Measurements from ENCODE around the gene RABGAP1L.
"Not testable (repeated sequence)": the region's sequence is repeated elsewhere in the genome, so short reads cannot be mapped to it uniquely, and the experiment has no call there.

The RABGAP1L gene

DNA sequence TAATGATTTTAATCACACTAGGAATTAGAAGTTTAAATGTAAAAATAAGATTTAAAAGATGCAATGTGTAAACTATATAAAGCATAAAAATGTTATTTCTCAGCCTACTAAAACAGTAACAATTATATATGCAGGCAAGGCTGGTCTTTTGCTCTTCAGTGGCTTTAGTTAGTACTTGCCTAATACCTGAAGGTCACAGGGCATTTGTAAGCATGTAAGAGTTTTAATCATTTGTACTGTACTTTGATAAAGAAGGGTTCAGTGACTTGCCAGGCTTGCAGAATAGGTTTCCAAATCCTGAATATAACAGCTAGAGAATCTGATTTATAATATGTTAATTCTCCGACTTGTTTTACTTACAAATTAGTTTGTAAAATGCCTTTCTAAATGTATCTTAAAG, 545.0 kb downstream of the RABGAP1L start:
- Histone ChIP-seq H3K27ac (ENCODE audit: low read depth, low read length) (no peak overlapping the region), H3K79me2 (ENCODE audit: insufficient read depth, low read length) (no peaks in the 10 kb centered on the region), H3K36me3 (ENCODE audit: low read length) (peaks cover 38% of the 10 kb centered on the region; the same call in 1 of the 2 replicates), H3K9me2 (replicated peaks; ENCODE audit: insufficient read depth, low read length) (no peaks in the 10 kb centered on the region), H3K4me3 (ENCODE audit: insufficient read depth, low read length, poor library complexity, severe bottlenecking) (no peak overlapping the region), H3K9me3 (ENCODE audit: insufficient read depth, low read length) (no peaks in the 10 kb centered on the region), H2AFZ (ENCODE audit: low read depth, low read length, severe bottlenecking) (no peak overlapping the region), H4K20me1 (ENCODE audit: low read depth, low read length) (no peaks in the 10 kb centered on the region), H3K27me3 (ENCODE audit: low read length) (no peaks in the 10 kb centered on the region), H3F3A (ENCODE audit: insufficient read depth) (no peaks in the 10 kb centered on the region), H3K4me2 (ENCODE audit: low read depth, low read length, poor library complexity, severe bottlenecking) (no peak overlapping the region), H3K9ac (ENCODE audit: low read length) (no peak overlapping the region)
- no peak for TF ChIP-seq EZH2phosphoT487 (conservative IDR thresholded peaks at IDR 0.05; ENCODE audit: low read length)
- TF ChIP-seq, protein P1, sequence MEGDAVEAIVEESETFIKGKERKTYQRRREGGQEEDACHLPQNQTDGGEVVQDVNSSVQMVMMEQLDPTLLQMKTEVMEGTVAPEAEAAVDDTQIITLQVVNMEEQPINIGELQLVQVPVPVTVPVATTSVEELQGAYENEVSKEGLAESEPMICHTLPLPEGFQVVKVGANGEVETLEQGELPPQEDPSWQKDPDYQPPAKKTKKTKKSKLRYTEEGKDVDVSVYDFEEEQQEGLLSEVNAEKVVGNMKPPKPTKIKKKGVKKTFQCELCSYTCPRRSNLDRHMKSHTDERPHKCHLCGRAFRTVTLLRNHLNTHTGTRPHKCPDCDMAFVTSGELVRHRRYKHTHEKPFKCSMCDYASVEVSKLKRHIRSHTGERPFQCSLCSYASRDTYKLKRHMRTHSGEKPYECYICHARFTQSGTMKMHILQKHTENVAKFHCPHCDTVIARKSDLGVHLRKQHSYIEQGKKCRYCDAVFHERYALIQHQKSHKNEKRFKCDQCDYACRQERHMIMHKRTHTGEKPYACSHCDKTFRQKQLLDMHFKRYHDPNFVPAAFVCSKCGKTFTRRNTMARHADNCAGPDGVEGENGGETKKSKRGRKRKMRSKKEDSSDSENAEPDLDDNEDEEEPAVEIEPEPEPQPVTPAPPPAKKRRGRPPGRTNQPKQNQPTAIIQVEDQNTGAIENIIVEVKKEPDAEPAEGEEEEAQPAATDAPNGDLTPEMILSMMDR (IDR thresholded peaks at IDR 0.05; ENCODE audit: insufficient read depth, low read length, poor library complexity, severe bottlenecking): no peak

DNA sequence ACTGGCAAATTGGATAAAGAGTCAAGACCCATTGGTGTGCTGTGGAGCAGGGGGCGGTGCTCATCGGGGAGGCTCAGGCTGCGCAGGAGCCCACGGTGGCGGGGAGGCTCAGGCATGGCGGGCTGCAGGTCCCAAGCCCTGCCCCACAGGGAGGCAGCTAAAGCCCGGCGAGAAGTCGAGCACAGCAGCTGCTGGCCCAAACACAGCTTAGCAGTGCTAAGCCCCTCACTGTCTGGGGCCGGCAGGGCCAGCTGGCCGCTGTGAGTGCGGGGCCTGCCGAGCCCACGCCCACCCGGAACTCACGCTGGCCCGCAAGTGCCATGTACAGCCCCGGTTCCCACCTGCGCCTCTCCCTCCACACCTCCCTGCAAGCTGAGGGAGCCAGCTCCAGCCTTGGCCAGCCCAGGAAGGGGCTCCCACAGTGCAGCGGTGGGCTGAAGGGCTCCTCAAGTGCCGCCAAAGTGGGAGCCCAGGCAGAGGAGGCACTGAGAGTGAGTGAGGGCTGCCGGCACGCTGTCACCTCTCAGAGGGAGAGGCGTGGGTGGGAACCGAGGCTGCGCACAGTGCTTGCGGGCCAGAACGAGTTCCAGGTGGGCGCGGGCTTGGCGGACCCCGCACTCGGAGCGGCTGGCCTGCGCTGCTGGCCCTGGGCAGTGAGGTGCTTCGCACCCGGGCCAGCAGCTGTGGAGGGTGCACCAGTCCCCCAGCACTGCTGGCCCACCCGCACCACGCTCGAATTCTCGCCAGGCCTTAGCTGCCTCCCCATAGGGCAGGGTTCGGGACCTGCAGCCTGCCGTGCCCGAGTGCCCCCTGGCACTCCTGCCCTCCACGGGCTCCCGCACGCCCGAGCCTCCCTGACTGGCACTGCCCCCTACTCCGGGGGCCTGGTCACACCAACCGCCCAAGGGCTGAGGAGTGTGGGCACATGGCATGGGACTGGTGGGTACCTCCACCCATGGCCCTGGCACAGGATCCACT, 551.8 kb downstream of the RABGAP1L start:
- Histone ChIP-seq H3K27ac (ENCODE audit: low read depth, low read length) (no peak overlapping the region), H3K9ac (ENCODE audit: low read length) (no peak overlapping the region), H3F3A (ENCODE audit: insufficient read depth) (no peaks in the 10 kb centered on the region), H3K4me3 (ENCODE audit: insufficient read depth, low read length, poor library complexity, severe bottlenecking) (no peak overlapping the region), H3K4me2 (ENCODE audit: low read depth, low read length, poor library complexity, severe bottlenecking) (no peak overlapping the region), H3K9me3 (ENCODE audit: insufficient read depth, low read length) (no peaks in the 10 kb centered on the region), H3K79me2 (ENCODE audit: insufficient read depth, low read length) (no peaks in the 10 kb centered on the region), H3K36me3 (ENCODE audit: low read length) (peaks cover 10% of the 10 kb centered on the region; the same call in 1 of the 2 replicates), H3K27me3 (ENCODE audit: low read length) (no peaks in the 10 kb centered on the region), H3K9me2 (replicated peaks; ENCODE audit: insufficient read depth, low read length) (no peaks in the 10 kb centered on the region), H2AFZ (ENCODE audit: low read depth, low read length, severe bottlenecking) (no peak overlapping the region), H4K20me1 (ENCODE audit: low read depth, low read length) (no peaks in the 10 kb centered on the region)
- no peak for TF ChIP-seq EZH2phosphoT487 (conservative IDR thresholded peaks at IDR 0.05; ENCODE audit: low read length)
- TF ChIP-seq, protein P1 (IDR thresholded peaks at IDR 0.05; ENCODE audit: insufficient read depth, low read length, poor library complexity, severe bottlenecking): no peak

DNA sequence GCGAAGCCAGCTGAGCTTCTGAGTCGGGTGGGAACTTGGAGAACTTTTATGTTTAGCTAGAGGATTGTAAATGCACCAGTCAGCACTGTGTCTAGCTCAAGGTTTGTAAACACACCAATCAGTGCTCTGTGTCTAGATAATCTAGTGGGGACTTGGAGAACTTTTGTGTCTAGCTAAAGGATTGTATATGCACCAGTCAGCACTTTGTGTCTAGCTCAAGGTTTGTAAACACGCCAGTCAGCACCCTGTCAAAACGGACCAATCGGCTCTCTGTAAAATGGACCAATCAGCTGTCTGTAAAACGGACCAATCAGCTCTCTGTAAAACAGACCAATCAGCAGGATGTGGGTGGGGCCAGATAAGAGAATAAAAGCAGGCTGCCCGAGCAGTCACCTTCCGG, 552.5 kb downstream of the RABGAP1L start:
- not testable (repeated sequence) for H3K27ac ChIP-seq (ENCODE audit: low read depth, low read length); H3K36me3 ChIP-seq (ENCODE audit: low read length); H3K9me3 ChIP-seq (ENCODE audit: insufficient read depth, low read length); H2AFZ ChIP-seq (ENCODE audit: low read depth, low read length, severe bottlenecking); H3K9ac ChIP-seq (ENCODE audit: low read length); H3K4me3 ChIP-seq (ENCODE audit: insufficient read depth, low read length, poor library complexity, severe bottlenecking); H3K4me2 ChIP-seq (ENCODE audit: low read depth, low read length, poor library complexity, severe bottlenecking); H3K27me3 ChIP-seq (ENCODE audit: low read length); H3K79me2 ChIP-seq (ENCODE audit: insufficient read depth, low read length); H3K9me2 ChIP-seq (replicated peaks; ENCODE audit: insufficient read depth, low read length); H4K20me1 ChIP-seq (ENCODE audit: low read depth, low read length); H3F3A ChIP-seq (ENCODE audit: insufficient read depth)

DNA sequence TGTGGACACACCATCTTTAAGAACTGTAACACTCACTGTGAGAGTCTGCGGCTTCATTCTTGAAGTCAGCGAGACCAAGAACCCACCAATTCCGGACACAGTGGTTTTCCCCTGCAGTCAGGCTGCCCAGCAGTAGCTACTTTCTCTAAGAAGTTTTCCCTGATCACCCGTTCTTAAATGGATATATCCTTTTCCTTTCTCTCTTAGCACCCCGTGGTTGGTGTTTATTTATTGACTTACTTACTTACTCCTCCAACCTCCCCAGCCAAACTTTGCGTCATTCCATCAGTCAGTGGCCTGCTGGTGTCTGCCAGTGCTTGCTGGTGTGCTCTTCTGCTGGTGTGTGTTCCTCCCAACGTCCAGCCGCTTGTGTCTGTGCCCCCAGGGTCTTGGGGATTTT, 553.2 kb downstream of the RABGAP1L start:
- H3K79me2 ChIP-seq (ENCODE audit: insufficient read depth, low read length): no peaks in the 10 kb centered on the region
- H2AFZ ChIP-seq (ENCODE audit: low read depth, low read length, severe bottlenecking): no peak overlapping the region
- no peak for TF ChIP-seq EZH2phosphoT487 (conservative IDR thresholded peaks at IDR 0.05; ENCODE audit: low read length)
- TF ChIP-seq, protein P1 (IDR thresholded peaks at IDR 0.05; ENCODE audit: insufficient read depth, low read length, poor library complexity, severe bottlenecking): no peak
- H3K36me3 ChIP-seq (ENCODE audit: low read length): peaks cover 3% of the 10 kb centered on the region; the same call in 1 of the 2 replicates
- H3K4me2 ChIP-seq (ENCODE audit: low read depth, low read length, poor library complexity, severe bottlenecking): no peak overlapping the region
- no peak overlapping the region for H3K27ac ChIP-seq (ENCODE audit: low read depth, low read length)
- no peak overlapping the region for H3K9ac ChIP-seq (ENCODE audit: low read length)
- H3K4me3 ChIP-seq (ENCODE audit: insufficient read depth, low read length, poor library complexity, severe bottlenecking): no peak overlapping the region
- H3K9me3 ChIP-seq (ENCODE audit: insufficient read depth, low read length): no peaks in the 10 kb centered on the region
- no peaks in the 10 kb centered on the region for H4K20me1 ChIP-seq (ENCODE audit: low read depth, low read length)
- no peaks in the 10 kb centered on the region for H3F3A ChIP-seq (ENCODE audit: insufficient read depth)
- H3K27me3 ChIP-seq (ENCODE audit: low read length): no peaks in the 10 kb centered on the region
- H3K9me2 ChIP-seq (replicated peaks; ENCODE audit: insufficient read depth, low read length): no peaks in the 10 kb centered on the region
